Nephron progenitor cell (in vitro differentiated cells): ENCODE data around the gene LSM14B.

Experiments
- DNase-seq: peaks from one replicate; pipeline ENCODE4 v3.0.0; 2021
- H3K27ac Mint-ChIP-seq: 2 replicates; pipeline ENCODE4 v1.8.0; 2021; ENCODE audit warnings: mild to moderate bottlenecking, moderate library complexity, mixed read lengths
- H3K27me3 Mint-ChIP-seq: 2 replicates; pipeline ENCODE4 v1.8.0; 2021; ENCODE audit warnings: mild to moderate bottlenecking, low read depth, mixed read lengths; ENCODE audit not compliant: poor library complexity
- H3K36me3 Mint-ChIP-seq: 2 replicates; pipeline ENCODE4 v1.8.0; 2021; ENCODE audit warnings: low read depth, mixed read lengths
- H3K4me1 Mint-ChIP-seq: 2 replicates; pipeline ENCODE4 v1.8.0; 2021; ENCODE audit warnings: mixed read lengths
- H3K4me3 Mint-ChIP-seq: 2 replicates; pipeline ENCODE4 v1.8.0; 2021; ENCODE audit warnings: mild to moderate bottlenecking, moderate library complexity, mixed read lengths
- H3K9me3 Mint-ChIP-seq: 2 replicates; pipeline ENCODE4 v1.8.0; 2021; ENCODE audit warnings: mild to moderate bottlenecking, moderate library complexity, mixed read lengths
- TF ChIP-seq, protein P1 (sequence below): fragments of 200-600 bp; sonication (generic); IDR thresholded peaks from 2 replicates; pipeline ENCODE4 v1.5.0; 2021; ENCODE audit warnings: antibody characterized with exemption

Gene LSM14B

DNA sequence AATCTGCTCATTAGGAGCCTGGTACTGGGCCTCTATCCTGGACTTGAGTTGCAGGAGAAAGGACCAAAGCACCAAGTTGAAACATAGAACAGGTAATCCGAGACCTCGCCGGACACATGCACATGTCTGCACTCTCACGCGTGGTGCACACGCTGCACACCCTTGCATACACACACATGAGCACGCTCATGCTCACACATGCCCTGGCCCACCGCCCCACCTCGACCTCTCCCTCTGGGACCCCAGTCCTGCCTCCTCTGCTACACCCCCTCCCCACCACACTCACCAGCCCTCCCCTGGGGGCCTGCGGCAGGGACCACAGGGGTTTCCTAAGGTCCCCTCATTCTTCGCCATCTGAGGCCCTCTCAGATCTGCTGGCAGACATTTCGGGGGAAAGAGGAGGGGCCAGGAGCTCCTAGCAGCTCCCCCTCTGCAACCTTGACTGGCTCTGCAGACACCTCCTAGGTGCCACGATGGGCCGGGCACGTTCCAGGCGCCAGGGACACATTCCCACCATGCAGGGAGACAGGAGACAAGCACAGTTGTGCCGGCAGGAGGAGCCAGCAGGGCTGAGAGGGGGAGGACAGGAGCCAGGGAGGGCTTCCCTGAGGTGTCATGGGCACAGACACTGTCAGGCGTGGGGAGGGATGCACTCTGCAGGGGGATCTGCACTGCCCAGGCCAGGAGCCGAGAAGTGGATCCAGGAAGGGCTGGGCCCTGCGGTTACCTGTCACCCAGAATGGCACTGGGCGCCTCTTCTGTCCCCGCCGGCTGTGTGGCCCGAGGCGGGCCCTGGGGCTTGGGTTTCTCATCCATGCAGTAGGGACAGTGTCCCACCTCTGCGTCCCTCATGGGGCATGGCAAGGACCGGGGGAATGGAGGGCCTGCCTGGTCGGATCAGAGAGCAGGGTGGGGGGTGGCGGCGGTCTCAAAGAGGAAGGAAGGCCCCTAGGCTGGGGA, 25.6 kb upstream of the LSM14B start:
- DNase-seq = no peak
- Mint-ChIP-seq H3K9me3 (peaks cover 16% of the 10 kb centered on the region), H3K4me3 (no peak overlapping the region), H3K36me3 (no peaks in the 10 kb centered on the region), H3K27ac (no peak overlapping the region), H3K27me3 (peaks cover 47% of the 10 kb centered on the region), H3K4me1 (no peaks in the 10 kb centered on the region)
- TF ChIP-seq, protein P1, sequence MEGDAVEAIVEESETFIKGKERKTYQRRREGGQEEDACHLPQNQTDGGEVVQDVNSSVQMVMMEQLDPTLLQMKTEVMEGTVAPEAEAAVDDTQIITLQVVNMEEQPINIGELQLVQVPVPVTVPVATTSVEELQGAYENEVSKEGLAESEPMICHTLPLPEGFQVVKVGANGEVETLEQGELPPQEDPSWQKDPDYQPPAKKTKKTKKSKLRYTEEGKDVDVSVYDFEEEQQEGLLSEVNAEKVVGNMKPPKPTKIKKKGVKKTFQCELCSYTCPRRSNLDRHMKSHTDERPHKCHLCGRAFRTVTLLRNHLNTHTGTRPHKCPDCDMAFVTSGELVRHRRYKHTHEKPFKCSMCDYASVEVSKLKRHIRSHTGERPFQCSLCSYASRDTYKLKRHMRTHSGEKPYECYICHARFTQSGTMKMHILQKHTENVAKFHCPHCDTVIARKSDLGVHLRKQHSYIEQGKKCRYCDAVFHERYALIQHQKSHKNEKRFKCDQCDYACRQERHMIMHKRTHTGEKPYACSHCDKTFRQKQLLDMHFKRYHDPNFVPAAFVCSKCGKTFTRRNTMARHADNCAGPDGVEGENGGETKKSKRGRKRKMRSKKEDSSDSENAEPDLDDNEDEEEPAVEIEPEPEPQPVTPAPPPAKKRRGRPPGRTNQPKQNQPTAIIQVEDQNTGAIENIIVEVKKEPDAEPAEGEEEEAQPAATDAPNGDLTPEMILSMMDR = no peak

GRCh38 chr20:62097881-62098407, 24.3 kb upstream of the LSM14B start:
- no peaks in the 10 kb centered on the region for H3K36me3 Mint-ChIP-seq
- H3K4me1 Mint-ChIP-seq = no peaks in the 10 kb centered on the region
- peaks cover 44% of the 10 kb centered on the region for H3K27me3 Mint-ChIP-seq
- DNase-seq = no peak
- H3K9me3 Mint-ChIP-seq = peaks cover 16% of the 10 kb centered on the region
- H3K4me3 Mint-ChIP-seq = no peak overlapping the region
- H3K27ac Mint-ChIP-seq = no peak overlapping the region
- TF ChIP-seq, protein P1 = no peak

DNA sequence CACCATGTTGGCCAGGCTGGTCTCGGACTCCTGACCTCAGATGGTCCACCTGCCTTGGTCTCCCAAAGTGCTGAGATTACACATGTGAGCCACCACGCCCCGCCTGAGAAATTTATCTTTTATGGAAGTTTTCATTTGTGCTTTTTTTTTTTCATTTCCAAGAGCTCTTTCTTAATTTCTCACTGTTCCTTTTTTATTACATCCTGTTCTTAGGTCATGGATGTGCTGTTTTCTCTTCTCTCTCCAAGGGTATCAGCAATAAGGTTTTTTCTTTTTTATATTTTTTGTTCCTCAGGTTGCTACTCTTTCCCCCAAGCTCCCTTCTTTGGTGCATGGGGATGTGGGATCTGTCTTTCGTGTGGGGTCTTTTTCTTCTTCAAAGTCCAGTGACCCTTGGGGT, 21.2 kb upstream of the LSM14B start:
- DNase-seq = no peak
- Mint-ChIP-seq H3K27me3 (peaks cover 48% of the 10 kb centered on the region), H3K36me3 (no peaks in the 10 kb centered on the region), H3K27ac (no peak overlapping the region), H3K9me3 (peaks cover 28% of the 10 kb centered on the region), H3K4me1 (peaks cover 9% of the 10 kb centered on the region), H3K4me3 (no peak overlapping the region)
- TF ChIP-seq, protein P1 = no peak

DNA sequence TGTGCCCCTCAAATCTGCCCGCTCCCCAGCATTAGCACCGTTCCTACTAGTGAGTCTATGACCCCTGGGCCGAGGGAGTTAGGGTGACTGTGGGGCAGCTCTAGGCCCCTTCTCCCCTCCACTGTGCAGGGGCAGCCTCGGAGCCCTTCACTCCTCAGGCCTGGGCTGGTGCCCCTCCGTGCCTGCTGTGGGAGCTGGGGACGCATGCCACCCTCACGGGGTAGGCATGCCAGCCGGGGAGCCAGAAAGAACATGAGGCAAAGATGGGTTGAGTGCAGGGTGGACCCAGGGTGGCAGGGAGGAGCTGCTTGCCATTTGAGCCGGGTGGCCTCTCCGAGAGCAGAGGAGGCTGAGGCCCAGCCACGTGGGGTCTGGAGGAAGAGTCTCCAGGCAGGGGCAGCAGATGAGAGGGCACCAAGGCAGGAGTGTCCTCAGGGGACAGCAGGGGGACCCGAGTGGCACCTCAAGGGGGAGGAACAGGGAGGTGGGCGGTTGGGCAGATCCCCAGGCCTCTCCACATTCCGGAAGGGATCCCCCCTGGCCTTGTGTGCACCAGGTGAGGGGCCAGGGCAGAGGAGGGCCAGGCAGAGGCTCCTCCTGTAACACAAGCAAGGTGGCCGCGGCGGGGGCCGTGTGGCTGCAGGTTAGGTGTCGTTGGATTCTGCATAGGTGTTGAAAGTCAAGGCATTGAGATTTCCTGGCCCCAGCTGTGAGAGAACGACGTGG, 18.6 kb upstream of the LSM14B start:
- no peaks in the 10 kb centered on the region for H3K36me3 Mint-ChIP-seq
- peaks cover 50% of the 10 kb centered on the region for H3K9me3 Mint-ChIP-seq
- H3K4me1 Mint-ChIP-seq = peaks cover 9% of the 10 kb centered on the region
- TF ChIP-seq, protein P1 = no peak
- no peak overlapping the region for H3K4me3 Mint-ChIP-seq
- no peak for DNase-seq
- H3K27me3 Mint-ChIP-seq = peaks cover 58% of the 10 kb centered on the region
- H3K27ac Mint-ChIP-seq = no peak overlapping the region

DNA sequence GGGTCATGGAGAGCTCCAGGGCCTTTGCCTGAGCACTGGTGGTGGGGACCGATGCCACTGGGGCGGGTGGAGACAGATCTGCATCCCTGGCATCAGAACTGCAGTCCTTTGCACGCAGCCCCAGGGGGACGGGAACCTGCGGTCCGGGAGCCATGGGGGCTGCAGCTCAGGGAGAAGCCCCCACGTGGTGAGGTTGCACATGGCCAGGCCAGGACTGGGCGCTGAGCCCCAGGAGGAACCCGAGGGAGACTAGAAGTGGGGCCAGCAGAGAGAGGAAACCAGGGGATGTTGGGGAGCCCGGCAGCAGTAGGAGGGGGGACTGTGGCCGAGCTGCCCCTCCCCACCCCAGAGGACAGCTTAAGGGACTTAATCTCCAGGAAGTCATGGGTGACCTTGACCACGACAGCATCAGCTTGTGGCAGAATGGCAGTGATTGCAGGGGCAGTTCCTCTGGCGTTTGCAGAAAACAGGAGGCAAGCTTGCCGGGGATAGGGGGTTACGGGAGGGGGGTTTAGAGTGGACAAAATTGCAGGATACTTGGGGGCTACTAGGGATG, 18.0 kb upstream of the LSM14B start:
- no peak overlapping the region for H3K27ac Mint-ChIP-seq
- no peak for DNase-seq
- H3K27me3 Mint-ChIP-seq = peaks cover 58% of the 10 kb centered on the region
- TF ChIP-seq, protein P1 = no peak
- H3K9me3 Mint-ChIP-seq = peaks cover 56% of the 10 kb centered on the region
- H3K36me3 Mint-ChIP-seq = peaks cover 3% of the 10 kb centered on the region
- H3K4me1 Mint-ChIP-seq = peaks cover 9% of the 10 kb centered on the region
- no peak overlapping the region for H3K4me3 Mint-ChIP-seq
